GM10847 (cell line): ENCODE results near the gene ATG16L2.

ENCODE experiments used
- POLR2A ChIP-seq: IDR thresholded peaks from 2 replicates; pipeline ENCODE4 v1.6.1; 2011; ENCODE audit not compliant: insufficient read length; ENCODE audit errors: extremely low read depth

Gene ATG16L2

DNA sequence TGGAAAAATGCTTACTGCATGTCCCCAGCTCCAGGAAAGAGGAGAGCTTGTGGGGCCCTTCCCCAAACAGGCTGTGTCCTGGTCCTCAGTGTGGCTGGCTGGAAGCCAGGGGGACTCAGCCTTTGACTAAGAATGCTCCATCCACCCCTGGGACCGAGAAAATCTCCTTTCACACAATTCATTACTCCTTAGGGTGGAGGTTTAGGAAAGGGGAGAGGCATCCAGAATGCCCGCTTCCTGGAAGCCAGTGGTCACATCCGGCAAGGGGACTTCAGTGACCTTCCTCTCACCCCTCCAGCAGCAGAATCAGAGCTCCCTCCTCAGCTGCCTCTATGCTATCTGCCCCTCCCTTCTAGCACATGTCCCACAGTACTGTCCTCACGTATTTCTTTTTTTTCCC, 21.9 kb downstream of the ATG16L2 start:
- TF ChIP-seq POLR2A: no peak

DNA sequence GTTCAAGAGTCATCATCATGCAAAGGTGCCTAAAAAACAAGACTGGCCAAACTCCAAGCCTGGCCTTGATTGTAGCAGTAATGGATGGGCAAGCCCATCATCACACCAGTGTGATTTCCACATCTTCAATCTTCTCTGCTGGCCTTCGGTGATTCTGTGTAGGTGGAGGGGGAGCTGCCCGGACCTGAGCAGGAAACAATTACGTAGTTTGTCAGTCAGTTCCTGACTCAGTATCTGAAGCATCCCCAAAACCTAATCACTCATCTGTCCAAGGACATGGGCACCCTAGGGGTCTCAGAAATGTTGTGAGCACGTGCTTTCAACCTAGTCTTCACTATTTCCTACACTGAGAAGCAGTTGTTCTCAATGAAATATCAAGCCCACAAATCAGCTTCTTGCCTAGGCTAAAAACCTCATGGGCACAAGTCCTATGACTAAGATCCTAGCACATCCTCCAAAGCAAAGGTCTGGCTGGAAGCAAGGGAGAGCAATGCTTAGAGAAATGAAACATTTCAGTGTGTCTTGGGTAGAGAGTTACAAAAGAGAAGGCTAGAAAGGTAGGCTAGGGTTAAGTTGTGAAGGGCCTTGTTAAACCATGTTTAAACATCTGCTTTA, 24.6 kb downstream of the ATG16L2 start:
- no peak for TF ChIP-seq POLR2A

DNA sequence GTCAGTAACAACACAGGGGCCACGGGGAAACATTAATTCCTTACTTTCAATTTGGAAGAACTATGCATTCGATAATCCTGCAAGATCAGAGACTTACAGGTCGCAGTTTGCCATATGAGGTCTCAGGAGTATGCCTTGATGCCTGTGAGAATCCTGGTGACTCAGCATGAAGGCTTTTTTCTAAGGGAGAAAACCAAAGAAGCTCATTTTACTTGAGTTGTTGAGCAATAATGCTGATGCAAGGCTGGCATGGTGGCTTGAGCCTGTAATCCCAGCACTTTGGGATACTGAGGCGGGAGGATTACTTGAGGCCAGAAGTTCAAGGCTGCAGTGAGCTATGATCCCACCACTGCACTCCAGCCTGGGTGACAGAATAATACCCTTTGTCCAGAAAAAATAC, 26.6 kb downstream of the ATG16L2 start:
- TF ChIP-seq POLR2A: no peak

GRCh38 chr11:72841397-72841796, 27.2 kb downstream of the ATG16L2 start:
- no peak for TF ChIP-seq POLR2A

DNA sequence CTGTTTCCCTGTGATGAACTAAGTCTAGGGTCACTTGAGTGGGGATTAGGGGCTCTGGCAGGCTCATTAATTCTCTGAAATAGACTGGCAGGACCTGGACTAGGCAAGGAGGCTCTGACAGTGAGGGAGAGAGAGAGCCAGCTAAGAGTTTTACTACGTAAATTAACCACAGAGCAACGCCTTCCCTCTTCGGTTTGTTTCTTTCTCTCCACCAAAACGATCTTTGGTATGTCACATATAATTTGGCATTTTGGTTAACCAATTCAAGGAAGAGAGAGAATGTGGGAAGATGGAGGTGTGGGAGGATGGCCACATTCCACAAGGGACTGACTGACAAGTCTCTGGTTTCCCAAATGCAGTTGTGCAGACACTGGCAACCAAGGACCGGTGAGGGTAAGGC, 27.9 kb downstream of the ATG16L2 start:
- TF ChIP-seq POLR2A: no peak

DNA sequence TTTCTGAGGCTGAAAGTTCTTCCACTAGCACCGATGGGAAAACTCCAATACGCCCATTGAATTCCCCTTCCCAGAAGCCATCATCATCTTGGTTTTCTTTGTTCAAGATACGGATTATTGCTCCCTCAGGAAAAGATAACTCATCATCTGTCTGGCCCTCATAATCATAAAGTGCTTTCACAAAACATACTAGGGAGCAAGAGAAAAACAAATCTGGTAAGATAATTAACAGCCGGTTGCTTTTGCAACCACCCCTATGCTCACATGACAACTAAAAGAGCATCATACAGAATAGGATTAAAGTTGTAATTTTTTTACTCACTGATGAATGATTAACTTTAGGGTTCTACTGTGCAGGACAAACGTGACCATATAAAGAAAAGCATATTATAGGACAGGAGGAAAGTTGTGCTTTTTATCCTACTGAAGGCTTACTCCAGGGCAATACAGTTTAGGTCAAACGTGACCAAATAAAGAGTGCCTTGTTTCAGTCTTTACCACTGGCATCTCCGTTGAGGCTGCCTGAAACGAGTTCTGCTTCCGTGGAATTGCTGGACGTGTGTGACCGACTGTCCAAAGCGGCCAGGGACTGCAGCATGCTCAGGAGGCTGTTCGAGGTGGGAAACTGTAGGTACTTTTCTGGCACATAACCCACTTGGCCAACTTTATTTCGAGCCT, 28.6 kb downstream of the ATG16L2 start:
- TF ChIP-seq POLR2A: no peak

- TF ChIP-seq POLR2A: no peak
Measured at GRCh38 chr11:72844356-72844755, 30.1 kb downstream of the ATG16L2 start.

DNA sequence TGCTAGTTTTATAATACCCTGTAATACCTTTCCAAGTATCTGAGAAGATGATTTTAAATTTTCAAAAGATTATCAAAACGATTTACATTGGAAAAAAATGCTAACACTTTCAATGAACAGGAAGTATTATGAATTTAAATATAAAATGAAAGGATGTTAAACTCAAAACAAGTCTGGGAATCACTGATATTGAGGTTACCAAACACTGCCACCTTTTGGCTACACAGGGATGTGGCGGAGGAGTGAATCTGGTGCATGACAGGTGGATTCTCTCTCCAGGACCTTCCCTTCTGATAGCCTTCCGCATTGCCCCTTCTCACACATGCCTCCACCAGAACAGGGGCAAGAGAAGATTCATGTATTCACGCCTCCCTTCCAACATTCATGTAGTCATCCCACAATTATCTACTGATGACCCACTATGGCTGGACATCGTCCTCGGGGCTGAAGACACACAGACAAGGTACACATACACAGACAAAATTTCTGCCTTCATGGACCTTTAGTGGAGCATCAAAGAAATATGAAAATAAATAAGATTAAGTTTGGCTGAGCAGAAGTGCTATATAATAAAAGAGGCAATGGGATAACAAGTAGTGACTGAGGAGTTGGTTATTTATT, 34.7 kb downstream of the ATG16L2 start:
- TF ChIP-seq POLR2A: no peak

DNA sequence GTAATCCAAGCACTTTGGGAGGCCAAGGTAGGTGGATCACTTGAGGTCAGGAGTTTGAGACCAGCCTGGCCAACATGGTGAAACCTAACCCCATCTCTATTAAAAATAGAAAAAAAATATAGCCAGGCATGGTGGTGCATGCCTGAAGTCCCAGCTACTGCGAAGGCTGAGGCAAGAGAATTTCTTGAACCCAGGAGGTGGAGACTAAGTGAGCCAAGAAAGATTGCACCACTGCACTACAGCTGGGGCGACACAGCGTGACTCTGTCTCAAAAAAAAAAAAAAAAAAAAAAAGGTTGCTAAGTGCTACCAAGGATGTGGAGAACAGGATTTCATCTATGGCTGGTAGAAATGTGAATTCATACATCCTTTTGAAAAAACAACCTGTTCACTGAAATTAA, 36.6 kb downstream of the ATG16L2 start:
- TF ChIP-seq POLR2A: no peak

- no peak for TF ChIP-seq POLR2A
Measured at GRCh38 chr11:72851726-72852125, 37.5 kb downstream of the ATG16L2 start.

DNA sequence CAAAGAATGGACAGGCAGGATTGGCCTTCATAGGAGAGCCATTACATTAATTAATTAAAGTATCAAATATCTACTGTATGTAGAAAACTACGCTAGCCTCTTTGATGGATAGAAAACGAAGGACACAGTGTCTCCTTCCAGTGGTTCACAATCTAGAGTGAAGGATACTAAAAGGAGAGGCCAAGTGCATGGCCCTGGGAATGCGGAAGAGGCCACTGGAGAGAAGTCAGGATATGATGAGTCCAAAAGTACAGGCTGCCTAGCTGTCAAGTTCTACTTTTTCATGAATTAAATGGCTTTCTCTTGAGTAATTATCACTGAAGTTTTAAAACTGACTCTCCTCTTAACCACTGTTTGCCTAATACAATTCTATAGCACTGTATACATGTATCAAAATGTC, 41.9 kb downstream of the ATG16L2 start:
- no peak for TF ChIP-seq POLR2A

- TF ChIP-seq POLR2A: no peak
Measured at GRCh38 chr11:72856551-72857345, 42.5 kb downstream of the ATG16L2 start.

DNA sequence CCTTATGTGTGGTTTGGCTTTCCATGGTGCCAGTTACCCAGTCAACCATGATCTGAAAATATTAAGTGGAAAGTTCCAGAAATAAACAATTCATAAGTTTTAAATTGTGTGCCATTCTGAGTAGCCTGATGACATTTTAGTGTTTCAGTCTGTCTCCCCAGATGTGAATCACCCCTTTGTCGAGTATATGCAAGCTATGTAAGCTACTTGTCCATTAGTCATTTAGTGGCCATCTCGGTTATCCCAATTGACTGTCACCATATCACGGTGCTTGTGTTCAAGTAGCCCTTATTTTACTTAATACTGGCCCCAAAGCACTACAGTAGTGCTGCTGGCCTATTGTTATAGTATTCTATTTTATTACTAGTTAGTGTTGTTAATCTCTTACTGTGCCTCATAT, 44.9 kb downstream of the ATG16L2 start:
- no peak for TF ChIP-seq POLR2A

DNA sequence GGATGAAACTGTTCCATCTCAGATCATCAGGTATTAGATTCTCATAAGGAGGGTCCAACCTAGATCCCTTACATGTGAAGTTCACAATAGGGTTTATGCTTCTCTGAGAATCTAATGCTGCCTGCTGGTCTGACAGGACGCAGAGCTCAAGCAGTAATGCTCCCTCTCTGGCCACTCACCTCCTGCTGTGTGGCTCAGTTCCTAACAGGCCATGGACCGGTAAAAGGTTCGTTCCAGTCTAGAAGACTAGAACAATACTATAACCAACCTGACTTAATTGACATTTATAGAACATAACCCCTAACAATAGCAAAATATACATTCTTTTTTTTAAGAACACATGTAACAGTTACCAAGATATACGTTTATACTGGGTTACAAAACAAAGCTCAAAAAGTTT, 45.8 kb downstream of the ATG16L2 start:
- TF ChIP-seq POLR2A: no peak

DNA sequence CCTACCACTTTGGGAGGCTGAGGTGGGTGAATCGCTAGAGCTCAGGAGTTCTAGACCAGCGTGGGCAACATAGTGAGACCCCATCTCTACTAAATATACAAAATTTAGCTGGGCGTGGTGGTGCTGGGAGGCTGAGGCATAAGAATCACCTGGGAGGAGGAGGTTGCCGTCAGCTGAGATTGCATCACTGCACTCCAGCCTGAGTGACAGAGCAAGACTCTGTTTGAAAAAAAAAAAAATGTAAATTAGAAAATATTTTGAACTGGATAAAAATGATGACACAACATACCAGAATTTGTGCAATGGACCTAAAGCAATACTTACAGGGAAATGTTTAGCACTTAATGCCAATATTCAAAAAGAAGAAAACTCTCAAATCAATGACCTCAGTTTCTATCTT, 46.4 kb downstream of the ATG16L2 start:
- TF ChIP-seq POLR2A: no peak

DNA sequence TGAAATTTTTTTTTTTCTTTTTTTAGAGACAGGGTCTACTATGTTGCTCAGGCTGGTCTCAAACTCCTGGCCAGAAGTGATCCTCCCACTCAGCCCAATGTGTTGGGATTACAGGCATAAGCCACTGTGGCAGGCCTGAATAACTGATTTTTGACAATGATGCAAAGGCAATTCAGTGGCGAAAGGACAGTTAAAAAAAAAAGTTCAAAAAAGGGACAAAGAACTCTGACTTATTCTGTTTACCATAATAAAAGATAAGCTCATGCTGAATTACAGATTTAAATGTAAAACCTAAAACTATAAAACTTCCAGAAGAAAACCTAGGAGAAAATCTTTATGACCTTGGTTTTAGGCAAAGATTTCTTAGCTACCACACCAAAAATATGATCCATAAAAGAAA, 48.9 kb downstream of the ATG16L2 start:
- no peak for TF ChIP-seq POLR2A
